Measurements from ENCODE around the gene CLPTM1L.

The CLPTM1L gene

DNA sequence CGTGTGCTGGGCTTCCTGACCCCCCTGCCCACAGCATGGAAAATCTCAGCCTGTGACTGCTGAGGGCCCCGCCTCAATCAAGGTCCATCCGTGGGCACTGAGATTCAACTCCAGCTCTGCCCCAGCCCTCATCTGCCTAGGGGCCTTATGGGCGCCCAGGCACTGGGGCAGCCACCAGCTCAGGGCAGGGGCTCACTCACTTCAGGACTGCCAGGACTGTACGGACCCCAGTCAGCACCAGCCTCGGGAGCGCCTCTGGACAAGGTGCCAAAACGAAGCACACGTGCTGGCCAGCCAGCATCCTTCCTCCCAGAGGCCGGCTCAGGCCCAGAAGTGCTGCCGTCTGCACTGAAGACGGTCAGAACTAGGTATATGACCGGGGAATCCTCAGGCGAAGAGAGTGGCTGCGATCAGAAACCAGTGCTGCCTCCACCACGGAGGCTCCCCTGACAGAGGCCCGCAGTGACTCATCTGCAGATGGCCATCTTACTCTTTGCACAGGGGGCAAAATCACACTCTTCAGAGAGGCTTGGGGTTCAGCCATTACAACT is 19.6 kb downstream of the CLPTM1L start:
- no peak for FAIRE-seq

DNA sequence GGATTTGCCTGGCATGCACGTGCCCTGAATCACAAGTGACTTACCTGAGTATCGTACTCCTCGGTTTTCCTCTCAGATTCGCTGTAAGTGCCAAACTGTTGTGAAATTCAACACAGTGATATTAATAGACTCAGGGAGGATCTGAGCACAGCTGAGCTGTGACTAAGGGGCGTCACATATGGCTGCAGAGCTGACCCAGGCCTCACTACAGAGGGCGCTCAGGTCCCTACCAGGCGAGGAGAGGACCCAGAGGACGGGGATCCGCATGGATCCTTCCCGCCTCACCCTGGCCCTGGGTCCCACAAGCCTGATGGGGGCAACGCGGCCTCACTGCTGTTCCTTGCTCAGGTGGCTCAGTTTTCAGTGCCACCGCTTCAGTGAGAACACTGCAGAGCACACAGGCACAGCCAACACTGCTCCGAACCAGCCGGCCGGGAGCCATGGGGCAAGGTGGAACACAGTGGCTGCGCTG is 20.1 kb downstream of the CLPTM1L start:
- FAIRE-seq, result no peak

DNA sequence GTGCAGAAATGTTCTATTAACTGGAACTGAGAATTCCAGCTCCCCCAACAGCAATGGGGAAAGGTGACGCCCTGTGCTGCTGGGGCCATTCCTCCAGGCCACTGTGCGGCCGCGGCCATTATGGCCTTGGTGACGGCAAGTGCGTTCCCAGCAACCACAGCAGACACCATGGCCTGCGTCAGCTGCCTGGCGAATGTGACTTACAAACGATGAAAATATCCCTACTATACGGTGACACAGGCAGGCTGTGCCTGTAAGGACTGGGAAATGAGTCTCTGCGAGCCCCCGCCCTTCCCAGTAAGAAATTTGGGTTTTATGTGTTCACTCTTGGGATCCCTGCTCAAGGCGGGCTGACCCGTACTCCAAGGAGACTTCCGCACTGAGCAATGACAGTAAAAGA is 20.6 kb downstream of the CLPTM1L start:
- no peak for FAIRE-seq

DNA sequence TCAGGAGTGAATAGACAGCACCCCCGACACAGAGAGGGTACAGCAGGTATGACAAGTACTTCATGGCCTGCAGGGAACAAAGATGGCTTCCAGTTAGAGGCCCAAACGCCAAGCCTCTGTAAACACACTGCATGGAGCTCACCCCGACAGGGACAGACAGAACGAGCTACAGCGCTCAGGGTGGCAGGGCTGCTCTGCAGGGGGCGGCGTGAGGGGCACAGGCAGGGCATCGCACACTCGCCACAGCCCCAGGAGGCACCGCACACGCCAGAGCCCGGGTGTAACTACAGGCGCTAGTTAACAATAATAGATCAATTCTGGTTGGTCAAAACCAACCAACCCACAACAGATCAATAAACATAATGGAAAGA is 21.1 kb downstream of the CLPTM1L start:
- no peak for FAIRE-seq

DNA sequence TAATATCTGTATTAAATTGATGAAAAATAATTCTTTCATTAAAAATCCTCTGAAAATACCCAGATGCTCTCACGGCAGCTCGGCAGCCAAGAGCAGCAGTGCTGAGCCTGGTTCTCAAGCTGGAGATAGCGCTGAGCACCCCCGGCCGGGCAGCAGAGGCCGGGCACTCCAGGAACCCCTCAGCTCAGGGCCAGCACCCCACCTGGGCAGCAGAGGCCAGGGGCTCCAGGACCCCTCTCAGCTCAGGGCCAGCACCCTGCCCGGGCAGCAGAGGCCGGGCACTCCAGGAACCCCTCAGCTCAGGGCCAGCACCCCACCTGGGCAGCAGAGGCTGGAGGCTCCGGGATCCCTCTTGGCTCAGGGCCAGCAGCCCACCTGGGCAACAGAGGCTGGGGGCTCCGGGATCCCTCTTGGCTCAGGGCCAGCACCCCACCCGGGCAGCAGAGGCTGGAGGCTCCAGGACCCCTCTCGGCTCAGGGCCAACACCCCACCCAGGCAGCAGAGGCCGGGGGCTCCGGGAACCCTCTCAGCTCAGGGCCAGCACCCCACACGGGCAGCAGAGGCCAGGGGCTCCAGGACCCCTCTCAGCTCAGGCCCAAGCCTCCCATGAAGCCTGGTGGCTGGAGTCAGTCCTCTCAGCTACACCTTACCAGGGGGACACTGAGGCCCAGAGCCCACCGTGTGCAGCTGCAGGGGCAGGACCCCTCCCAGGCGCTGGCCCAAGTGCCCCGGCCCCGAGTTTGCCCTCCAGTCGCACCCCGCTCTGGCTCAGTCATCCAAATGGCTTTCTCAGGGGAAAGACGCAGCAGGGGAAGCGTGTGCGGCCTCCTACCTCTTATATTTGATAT is 21.7 kb downstream of the CLPTM1L start:
- FAIRE-seq, result no peak

DNA sequence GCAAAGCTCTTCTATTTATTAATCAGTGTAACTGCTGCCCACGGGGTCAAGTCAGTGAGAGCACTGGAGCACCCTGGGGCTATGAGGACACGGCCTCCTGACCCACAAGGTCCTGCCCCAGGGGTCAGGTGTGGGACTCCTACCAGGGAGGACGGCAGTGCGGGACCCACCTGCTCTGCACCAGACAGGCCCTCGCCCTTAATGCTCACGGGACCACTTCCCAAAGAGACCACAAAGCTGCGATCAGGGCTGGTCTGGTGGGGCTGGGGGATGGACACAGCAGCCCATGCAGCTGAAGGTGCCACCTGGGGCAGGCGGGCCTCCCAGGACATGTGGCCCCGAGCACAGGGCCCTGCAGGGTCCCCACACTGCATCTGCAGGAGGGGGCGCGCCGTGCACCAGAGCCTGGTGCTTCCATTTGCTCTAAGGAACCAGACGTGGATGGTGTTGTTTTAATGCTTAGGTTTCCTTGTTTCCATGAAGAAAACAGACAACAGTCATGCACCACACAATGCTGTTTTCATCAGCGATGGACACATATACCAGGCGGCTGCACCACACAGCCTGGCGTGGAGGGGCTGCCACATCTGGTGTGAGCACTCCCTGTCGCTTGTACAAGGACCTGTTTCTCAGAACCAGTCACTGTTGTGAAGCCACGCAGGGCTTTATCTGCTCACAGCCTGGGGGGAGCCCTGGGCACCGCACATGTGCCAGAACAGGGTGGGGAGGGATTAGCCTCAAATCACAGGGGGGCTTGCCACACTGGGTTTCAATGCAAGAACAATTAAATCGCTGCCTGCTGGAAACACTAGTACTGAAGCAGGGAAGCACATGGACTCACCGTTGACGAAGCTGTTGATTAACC is 22.6 kb downstream of the CLPTM1L start:
- no peak for FAIRE-seq

DNA sequence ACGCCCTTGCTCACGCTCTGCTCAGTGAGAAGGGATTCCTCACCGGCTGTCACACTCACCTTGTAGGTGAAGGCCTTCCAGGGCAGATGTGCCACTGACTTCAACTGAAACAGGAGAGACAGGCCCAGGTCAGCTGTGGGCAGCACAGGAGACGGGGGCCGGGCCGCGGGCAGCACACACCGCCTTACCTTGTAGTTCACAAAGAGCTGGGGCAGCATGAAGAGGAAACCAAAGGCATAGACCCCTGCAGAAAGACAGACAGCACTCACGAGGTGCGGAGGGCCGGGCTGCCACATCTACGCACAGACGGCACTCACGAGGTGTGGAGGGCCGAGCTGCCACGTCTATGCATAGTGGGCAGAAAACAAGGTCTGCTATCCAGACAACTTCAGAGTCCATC is 23.3 kb downstream of the CLPTM1L start:
- no peak for FAIRE-seq

DNA sequence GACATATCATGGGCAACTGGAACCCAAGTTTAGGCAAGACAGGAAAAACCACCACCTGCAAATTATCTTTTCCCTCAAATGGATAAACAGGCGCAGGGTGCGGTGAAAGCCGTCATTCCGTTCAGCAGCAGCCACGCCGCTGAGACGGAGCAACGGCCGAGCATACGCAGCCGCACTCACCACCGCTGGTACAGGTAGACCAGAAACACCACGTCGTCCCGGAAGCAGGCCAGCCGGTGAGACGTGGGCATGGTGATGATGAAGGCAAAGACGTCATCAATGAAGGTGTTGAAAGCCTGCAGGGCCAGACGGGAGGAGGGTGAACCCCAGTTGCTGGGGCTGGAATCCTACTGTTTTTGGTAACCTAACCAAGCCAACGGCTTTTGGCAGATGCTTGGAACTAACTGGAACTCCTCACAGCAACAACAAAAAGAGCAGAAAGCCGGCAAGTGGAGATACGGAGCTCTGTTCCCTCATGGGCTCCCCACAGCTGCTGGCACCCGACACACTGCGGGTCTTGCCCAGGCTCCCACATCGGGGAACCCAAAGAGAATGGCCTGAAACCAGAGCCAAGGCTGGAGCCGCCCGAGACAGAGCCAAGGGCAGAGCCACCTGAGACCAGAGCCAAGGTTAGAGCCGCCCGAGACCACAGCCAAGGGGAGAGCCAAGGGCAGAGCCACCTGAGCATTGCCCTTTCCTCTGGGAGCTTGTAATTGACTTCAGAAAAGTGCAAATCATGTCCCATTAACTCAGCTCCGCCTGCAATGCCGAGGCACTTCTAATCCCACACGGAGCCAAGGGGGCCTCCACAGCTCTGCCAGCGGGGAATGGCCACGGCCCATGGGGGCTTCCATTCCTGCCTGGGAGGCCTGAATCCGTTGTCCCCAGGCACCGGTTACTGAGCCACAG is 24.2 kb downstream of the CLPTM1L start:
- no peak for FAIRE-seq

DNA sequence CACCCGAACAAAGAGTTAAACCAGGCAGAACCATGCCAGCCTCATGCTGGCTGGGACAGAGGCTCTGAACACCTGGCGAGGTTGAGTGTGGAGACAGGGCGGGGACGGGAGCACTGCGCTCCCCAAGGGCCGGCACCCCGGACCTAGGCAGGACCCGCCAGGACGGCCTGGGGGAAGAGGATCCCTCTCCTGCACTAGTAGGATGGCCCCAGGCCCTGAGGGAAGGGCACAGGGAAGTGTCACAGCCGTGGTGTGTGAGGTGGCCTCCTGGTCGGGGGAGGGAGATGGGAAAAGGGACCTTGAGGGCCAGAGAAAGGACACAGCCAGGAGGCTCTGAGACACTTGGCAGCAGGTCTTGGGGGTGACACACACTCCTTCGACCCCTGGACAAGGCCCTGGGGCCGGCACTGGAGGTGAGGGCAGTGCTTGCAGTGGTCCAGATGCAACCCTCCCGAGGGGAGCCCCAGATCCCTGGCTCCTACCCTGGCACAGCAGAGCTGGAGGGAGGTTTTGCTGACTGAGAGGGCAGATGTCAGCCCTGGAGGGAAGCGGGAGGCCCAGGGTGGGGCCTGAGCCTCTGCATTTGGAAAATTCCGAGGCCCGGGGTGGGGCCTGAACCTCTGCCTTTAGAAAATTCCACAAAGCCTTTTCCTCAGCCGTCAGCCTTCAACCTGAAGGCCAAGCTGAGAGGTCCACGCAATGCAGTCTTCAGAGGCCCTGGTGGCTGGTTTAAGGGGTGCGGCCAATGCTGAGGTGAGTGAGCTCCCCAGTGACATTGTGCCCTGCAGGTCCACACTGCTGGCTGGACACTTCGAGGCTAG is 25.3 kb downstream of the CLPTM1L start:
- FAIRE-seq, result no peak

DNA sequence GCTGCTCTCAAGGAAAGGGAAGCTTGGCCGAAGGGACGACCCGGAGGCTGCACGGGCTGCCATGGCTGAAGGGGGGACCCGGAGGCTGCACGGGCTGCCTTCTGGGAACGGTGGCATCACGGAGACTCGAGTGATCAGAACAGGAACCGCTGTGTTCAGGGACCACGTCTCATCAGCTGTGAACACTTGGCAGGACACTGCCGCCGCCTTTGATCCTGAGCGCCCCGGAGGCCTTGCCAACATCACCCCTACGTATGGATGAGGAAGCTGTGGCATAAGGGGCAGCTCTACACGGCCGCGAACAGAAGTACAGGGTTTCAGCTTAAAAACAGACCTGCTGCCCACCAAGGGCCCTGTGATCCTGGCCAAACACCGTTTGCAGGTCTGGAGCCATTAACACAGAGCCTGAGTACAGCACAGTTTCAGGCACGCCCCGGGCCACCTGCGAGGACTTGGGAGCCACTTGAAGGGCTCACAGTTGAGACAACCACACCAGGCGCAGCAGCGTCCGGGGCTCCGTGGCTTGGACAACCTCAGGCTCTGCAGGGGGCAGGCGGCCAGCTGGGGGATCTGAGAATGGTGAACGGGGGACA is 26.1 kb downstream of the CLPTM1L start:
- FAIRE-seq, result no peak

DNA sequence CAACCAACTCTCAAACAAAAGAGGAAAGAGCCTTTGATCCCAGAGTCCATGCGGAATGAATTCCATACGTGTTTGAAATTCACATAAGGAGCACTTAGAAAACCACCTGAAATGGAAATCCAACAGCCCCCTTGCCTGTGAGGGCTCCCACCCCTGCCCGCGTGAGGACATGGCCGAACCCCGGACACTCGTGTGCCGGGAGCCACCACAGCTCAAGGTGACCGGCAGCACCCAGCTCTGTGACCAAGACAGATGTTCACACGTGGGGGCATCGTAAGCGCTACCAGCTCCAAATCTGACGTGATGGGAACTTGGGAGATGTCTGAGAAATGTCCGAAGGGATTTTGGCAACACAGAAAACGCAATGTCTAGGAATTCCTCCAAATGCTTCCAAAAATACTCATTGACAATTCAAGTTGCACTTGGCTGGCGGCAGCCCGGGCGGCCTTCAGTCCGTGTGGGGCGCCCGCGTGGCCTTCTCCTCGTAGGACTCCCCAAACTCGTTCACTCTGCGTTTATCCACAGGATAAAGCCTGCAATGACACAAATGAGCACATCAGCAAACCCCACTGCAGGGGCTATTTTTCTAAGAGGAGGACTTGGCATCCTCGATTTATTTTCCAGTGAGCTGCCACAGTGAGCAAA is 26.9 kb downstream of the CLPTM1L start:
- FAIRE-seq, result no peak

DNA sequence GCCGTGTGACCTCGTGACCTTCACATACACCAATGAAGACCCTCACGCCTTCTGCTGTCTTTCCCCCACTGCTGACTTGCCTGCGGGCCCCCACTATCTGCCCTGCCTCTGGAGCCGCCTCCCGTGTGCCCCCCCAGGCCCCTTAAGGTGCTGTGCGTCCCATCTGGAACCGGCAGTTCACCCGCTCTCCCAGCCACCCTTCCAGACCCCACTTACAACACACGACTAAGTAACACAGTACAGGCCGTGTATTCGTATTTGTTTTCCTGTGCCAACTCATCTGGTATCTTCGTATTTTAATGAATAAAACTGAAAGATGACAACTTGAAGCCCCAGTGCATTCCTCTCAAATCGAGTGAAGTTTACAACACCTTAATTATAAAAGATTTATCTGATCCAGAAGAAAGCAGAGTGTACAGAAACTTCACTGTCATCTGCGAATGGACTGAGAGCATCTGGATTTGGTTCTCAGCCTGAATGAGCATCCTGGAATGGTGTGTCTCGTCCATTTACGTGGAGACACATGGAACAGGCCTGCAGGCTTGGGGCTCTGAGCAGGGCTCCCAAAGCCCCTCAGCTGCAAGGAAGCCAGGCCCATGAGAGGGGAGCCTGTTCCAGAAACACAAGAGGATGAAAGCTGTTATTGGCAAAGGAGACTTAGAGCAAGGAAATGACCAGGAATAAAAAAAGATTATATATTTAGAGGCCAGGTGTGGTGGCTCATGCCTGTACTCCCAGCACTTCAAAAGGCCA is 28.1 kb downstream of the CLPTM1L start:
- FAIRE-seq, result no peak

DNA sequence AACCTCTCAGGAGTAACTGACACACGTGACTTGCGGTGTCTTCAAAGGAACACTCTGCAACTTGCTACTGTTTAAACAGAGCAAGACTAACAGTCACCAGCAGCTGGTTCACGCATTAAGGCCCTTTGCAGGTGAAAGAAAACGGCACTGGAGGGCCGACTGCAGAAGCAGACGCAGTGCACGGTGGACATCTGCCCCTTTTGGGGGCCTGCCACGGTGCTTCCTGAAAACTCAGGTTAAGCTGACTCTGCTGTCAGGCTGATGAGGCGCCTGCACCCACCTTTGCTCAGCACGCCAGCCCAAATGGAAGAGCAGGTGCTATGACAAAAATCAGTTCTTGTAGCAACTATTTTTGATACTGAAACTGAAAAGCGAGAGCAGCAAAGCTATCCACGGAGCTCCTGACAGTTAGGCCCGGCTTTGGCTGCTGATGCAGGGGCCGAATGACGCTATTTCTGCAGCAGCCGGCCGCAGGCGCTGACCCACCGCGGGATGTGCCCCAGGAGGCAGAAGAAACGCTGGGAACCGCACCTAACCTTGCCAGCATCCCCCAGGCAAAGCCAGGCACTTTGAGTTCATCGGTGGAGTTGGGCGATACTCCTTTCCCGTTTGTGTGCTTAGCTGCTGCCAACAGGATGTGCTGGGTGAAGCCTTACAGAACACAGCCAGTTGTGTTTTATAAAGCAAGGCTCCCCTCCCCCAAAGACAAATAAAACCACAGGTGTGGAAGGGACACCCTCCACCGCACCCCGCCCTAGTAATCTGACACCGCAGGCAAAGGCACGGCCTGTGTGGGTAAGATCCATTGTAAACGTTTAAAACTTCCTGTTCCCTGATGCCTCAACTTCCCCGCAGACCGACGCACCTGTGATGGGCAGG is 29.0 kb downstream of the CLPTM1L start:
- FAIRE-seq, result no peak

DNA sequence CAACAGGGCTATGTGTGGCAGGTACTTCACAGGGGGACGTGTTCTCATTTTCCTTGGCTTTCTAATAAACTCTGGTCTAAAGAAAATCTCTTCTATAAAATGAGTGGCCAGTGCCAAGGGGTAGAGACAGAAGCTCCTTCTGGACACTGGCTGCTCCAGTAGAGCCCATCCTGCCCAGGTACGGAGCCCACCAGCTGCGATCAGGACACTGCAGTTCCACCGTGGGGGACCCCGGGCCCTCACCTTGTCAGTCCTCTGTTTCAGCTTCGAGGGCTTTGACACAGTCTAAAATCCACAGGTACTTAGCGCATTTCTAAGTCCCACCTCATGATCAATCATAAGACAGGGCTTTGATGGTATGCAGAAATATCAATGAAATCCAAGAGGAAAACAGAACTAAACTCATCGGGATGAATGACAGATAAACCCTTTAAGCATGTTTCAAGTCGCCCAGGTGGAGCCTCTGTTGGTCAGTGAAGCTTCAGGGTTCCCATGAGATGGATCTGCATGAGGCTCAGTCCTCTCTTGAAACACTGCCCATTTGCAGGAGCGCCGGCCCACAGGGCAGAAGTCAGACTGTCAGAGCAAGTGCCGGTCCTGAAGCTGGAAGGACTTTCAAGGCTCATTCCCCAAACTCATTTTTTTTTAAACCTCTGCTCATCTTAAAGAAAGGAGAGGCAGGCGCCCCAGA is 29.7 kb downstream of the CLPTM1L start:
- FAIRE-seq, result no peak

DNA sequence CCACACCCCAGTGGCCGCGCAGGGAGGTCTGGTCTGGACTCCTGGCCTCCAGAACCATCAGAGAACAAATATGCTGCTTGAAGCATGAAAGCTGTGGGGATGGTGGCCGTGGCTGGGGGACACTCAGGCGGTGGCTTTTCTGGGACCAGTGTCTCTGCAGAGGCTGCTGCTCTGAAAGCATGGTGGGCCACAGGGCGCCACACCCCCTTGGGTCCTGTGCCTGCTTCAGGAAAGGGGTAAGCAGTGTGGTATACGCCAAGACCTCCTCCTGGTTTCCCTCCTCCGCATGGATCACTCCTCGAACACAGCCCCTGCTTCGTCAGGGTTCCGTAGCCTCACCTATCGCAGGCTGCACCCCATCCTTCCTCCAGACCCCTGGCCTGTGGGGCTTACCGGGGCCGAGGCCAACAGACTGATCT is 30.3 kb downstream of the CLPTM1L start:
- no peak for FAIRE-seq

DNA sequence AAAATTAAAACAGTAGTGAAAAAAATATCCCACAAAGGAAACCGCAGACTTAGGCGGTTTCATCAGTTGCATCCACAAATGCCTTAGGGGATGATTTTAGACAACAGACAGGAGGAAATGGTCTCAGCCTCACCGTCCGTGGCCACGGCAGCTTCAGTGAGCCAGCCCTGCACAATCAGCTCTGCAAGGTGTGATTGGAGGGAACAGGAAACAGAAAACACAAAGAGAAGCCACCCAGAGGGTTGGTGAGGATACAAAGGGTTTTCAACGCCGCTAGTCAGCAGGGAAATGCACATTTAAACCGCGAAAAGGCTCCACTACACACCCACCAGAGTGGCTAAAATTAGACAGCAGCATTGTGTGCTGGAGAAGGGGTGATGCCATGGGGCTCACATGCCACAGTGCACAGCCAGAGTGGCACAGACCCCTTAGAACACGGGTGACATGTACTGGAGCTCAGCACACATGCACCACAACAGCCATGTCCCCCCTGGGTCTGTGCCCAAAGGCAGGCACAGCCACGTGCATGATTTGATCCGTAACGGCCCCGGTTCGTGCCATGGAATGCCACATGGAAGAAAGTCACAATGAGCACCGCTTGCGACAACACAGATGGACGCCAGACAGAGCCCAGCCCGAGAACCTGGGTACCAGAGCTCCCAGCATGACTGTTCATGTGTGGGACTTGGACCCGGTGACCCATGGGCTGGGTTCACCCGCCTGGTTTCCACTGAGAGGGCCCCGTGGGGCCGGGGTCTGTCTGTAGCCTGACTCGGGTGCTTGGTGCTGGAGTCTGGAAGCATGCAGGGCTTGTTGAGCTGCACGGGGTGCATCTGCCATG is 31.7 kb downstream of the CLPTM1L start:
- no peak for FAIRE-seq

DNA sequence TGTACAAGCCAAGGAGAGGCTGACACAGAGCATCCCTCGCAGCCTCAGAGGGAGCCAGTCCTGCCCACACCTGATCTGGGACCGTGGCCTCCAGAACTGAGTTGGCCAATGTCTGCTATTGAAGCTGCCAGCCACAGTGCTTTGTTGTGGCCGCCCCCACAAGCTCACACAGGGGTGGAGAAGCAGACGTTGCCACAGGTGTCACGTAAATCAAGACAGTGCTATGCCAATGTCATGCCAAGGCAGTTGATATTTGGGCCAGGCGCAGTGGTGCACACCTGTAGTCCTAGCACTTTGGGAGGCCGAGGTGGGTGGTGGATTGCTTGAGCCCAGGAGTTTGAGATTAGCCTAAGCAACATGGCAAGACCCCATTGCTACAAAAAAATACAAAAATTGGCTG is 32.7 kb downstream of the CLPTM1L start:
- FAIRE-seq, result no peak

Measured in endometrium (tissue), 2 donors.